ENCODE results near the gene PP2D1.
"Not testable (repeated sequence)": the region's sequence is repeated elsewhere in the genome, so short reads cannot be mapped to it uniquely, and the experiment has no call there.

PP2D1 gene

GRCh38 chr3:19970327-19970726, 41.7 kb downstream of the PP2D1 start:
- no peak for DNase-seq (ENCODE audit: low read depth)

DNA sequence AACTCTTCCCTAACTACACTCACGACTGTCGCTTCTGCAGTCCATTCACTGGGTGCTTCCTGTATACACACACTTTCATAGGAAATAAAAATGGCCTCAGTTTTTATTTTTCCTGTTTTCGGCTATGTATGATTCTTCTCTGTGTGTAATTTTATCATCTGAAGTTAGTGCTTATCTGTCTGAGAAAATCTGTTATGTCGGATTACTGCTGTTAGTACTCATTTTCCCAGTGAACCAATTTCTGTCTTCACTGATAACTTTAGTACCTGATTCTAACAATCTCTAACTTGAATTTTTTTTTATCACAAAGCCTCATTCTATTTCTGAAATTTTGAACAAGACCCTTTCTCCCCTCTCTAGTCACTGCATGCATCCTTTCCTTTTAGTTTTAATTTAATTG, 44.3 kb downstream of the PP2D1 start:
- no peak for DNase-seq (ENCODE audit: low read depth)

- DNase-seq (ENCODE audit: low read depth): no peak
These were observed 44.9 kb downstream of the PP2D1 start for GRCh38 chr3:19967208-19967607.

DNA sequence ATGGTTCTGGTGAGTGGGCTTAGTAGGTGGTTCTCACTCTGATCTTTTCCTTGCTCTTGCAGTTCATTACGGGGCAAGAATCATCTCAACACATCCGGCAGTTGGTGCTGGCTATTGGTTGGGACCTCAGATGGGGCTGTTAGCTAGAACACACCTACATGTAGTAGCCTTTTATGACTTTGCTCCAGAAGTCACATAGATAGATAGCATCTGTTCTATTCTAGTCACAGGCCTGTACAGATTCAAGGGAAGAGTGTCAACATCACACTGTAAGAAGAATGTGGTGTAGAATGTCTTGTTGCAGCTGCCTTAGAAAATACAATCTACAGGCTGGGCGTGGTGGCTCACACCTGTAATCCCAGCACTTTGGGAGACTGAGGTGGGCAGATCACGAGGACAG, 50.1 kb downstream of the PP2D1 start:
- DNase-seq (ENCODE audit: low read depth): no peak

- no peak for DNase-seq (ENCODE audit: low read depth)
These were observed 51.4 kb downstream of the PP2D1 start for GRCh38 chr3:19960696-19961095.

- DNase-seq (ENCODE audit: low read depth): no peak
These were observed 52.6 kb downstream of the PP2D1 start for GRCh38 chr3:19959505-19959904.

DNA sequence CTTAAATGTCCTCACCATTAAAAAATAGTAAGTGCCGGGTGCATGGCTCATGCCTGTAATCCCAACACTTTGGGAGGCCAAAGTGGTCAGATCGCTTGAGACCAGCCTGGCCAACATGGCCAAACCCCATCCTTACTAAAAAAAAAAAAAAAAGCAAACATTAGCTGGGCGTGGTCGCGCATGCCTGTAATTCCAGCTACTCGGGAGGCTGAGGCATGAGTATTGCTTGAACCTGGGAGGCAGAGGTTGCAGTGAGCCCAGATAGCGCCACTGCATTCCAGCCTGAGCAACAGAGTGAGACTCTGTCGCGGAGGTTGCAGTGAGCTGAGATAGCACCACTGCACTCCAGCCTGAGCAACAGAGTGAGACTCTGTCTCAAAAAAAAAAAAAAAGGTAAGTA, 54.7 kb downstream of the PP2D1 start:
- not testable (repeated sequence) for DNase-seq (ENCODE audit: low read depth)

- DNase-seq (ENCODE audit: low read depth): no peak
These were observed 57.4 kb downstream of the PP2D1 start for GRCh38 chr3:19954676-19955075.

GRCh38 chr3:19950316-19950715, 61.7 kb downstream of the PP2D1 start:
- no peak for DNase-seq (ENCODE audit: low read depth)

DNA sequence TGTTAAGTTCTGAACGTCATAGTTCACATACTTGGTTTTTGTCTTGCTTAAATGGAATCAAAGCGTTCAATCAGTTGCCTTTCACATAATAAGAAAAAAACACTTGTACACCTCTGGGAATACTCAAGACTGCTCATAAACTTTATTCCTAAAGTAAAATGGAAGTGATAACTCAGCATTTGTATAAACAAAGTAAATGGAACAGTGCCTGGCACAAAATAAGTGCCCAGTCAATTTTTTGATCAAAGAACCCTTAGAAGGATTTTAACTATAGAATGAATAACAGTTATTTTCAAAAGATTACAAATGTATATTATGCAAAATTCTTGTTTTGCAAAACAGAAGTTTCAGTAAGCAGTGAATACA, 63.9 kb downstream of the PP2D1 start:
- DNase-seq (ENCODE audit: low read depth): no peak

- DNase-seq (ENCODE audit: low read depth): peak; percentile 14
These were observed 64.4 kb downstream of the PP2D1 start for GRCh38 chr3:19947549-19948225.

- peak; percentile 93 for DNase-seq (ENCODE audit: low read depth)
These were observed 65.1 kb downstream of the PP2D1 start, which contains the start of gene RAB5A for GRCh38 chr3:19946832-19947548. RAB5A (plus strand) TSS chr3:19947097; CDS start chr3:19950899, 3,802 bp downstream.

DNA sequence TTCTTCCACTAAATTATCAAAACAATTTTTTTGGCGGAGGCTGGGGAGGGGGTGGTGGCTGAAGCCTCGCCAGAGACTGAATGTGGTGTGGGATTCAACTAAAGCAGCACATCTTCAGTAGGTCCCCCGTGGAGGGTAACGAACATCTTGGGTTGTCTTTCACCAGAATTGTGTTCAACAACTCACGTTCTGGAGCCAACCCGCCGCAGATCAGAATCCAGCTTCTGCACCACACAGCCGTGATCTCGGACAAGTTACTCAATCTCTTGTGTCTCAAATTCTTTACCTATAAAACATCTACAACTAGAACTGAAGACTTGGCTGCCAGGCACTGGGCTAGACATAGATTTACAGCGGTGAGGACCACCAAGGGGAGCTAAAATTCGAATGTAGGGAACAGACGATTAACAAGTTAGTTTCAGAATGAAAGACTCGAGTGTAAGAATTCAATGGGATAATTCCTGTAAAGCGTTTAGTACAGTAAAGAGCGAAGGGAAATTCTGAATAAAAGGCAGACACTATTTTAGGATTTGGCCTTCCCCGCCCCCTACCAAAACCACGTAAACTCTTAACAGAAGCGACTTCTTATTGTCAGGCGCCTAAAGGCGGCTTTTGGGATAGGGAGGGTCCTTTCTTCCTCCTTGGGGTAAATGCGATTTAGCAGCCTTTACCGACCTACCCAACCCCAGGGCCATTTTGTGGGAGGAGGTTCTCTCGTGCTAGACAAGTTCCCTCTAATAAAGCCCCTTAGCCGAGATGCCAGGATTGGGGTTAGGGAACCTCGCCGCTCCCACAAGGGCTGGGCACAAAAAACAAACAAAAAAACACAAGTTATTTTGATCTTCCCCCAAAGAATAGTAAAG, 65.9 kb downstream of the PP2D1 start:
- no peak for DNase-seq (ENCODE audit: low read depth)

- DNase-seq (ENCODE audit: low read depth): no peak
These were observed 66.5 kb downstream of the PP2D1 start for GRCh38 chr3:19945534-19945933.

DNA sequence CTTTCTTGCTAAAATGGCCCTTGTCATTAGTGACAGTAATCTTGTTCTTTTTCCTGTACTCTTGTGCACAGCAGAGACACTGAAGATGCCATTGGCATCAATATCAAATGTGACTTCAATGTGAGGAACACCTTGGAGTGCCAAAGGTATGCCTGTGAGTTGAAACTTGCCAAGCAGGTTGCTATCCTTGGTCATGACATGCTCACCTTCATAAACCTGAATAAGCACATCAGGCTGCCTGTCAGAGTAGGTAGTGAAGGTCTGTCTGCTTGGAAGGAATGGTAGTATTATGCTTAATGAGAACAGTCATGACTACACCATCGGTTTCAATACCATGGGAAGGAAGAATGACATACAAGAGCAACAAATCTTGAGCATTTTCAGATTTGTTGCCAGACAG, 71.4 kb downstream of the PP2D1 start:
- DNase-seq (ENCODE audit: low read depth): no peak

DNA sequence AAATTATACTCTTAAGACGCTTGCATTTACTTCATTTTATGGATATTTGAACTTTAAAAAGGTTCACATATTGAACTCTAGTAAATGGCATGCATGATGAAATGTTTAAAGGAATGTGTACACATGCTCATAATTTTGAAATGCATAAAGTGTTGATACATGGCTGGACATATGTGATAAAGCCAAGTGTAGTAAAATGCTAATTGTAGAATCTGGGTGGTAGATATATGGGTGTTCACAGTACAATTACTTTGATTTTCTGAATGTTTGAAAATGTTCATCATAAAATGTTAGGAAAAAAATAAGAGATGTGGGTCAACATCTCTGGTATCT, 73.8 kb downstream of the PP2D1 start:
- no peak for DNase-seq (ENCODE audit: low read depth)

GRCh38 chr3:19937459-19938294, 74.4 kb downstream of the PP2D1 start:
- DNase-seq (ENCODE audit: low read depth): no peak
